HG02763 (cell line): Measurements from ENCODE around the gene TACR1.

Source experiments
- ATAC-seq: cut with Tn5 transposase; IDR thresholded peaks from one replicate; pipeline ENCODE4 v1.9.1; 2021; ENCODE audit warnings: mild to moderate bottlenecking, moderate library complexity; ENCODE audit not compliant: unreplicated experiment

Gene TACR1

GRCh38 chr2:75055142-75055819, 144.0 kb downstream of the TACR1 start:
- no peak for ATAC-seq

GRCh38 chr2:75054296-75054695, 145.0 kb downstream of the TACR1 start:
- no peak for ATAC-seq

- peak; percentile 69 for ATAC-seq
Measured at GRCh38 chr2:75053484-75054112, 145.7 kb downstream of the TACR1 start.

GRCh38 chr2:75047992-75048625, 151.2 kb downstream of the TACR1 start:
- no peak for ATAC-seq

GRCh38 chr2:75047189-75047991, 151.9 kb downstream of the TACR1 start:
- ATAC-seq, result no peak

- ATAC-seq, result no peak
Measured at GRCh38 chr2:75045526-75046050, 153.7 kb downstream of the TACR1 start.

- ATAC-seq, result no peak
Measured at GRCh38 chr2:75044291-75044690, 155.0 kb downstream of the TACR1 start.

GRCh38 chr2:75042823-75043222, 156.5 kb downstream of the TACR1 start:
- ATAC-seq, result no peak

- no peak for ATAC-seq
Measured at GRCh38 chr2:75041731-75042600, 157.4 kb downstream of the TACR1 start.

GRCh38 chr2:75041226-75041625, 158.1 kb downstream of the TACR1 start:
- no peak for ATAC-seq

GRCh38 chr2:75035444-75036353, 163.6 kb downstream of the TACR1 start:
- no peak for ATAC-seq

GRCh38 chr2:75033516-75033915, 165.8 kb downstream of the TACR1 start:
- ATAC-seq, result no peak

GRCh38 chr2:75031906-75032803, 167.2 kb downstream of the TACR1 start:
- ATAC-seq, result no peak

- ATAC-seq, result no peak
Measured at GRCh38 chr2:75031171-75031570, 168.1 kb downstream of the TACR1 start.

- ATAC-seq, result no peak
Measured at GRCh38 chr2:75030218-75031009, 168.9 kb downstream of the TACR1 start.

- ATAC-seq, result no peak
Measured at GRCh38 chr2:75027886-75028285, 171.4 kb downstream of the TACR1 start.

- ATAC-seq, result no peak
Measured at GRCh38 chr2:75025633-75026380, 173.5 kb downstream of the TACR1 start.
